Effector CD4-positive, alpha-beta T cell (primary cell): ENCODE measurements around the gene TCEA2.
"Not testable (repeated sequence)": the region's sequence is repeated elsewhere in the genome, so short reads cannot be mapped to it uniquely, and the experiment has no call there.

ENCODE experiments used
- DNase-seq: peaks from one replicate; pipeline ENCODE4 v3.0.0-alpha.2; 2020

TCEA2 gene

DNA sequence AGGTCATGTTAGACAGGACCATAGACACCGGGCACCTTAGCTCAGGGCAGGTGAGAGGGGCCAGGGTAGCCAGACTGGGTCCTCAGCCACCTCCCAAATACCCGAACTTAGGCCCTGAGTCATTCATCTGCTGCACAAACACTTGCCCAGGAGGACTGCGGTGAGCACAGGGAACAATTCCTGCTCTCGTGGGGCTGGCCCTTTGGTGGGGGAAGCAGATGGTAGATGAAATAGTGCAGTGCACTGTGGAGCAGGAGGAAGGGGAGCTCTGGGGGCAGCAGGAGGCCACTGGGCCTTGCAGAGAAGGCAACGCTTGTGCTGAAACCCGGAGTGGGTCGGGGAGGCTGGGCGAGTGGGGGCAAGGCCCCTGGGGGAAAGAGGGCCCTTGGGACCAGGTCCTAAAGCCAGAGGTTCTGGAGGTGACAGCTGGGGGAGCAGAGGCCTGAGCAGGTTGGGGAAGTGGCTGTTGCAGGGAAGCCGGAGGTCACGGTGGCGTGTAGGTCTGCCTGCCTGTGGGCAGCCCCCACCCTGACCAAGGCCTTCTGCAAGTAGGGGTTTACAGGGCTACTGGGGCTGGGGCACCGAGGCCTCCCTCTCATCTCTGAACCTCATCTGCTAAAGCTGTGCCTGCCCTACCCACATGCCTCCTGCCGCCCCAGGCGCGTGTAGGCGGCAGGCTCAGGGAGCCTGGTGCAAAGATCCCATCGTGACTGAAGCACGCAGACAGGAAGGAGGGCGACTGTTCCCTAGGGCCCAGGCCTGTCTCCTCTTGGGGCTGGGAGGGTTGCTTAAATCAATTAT is 49.0 kb downstream of the TCEA2 start:
- no peak for DNase-seq

DNA sequence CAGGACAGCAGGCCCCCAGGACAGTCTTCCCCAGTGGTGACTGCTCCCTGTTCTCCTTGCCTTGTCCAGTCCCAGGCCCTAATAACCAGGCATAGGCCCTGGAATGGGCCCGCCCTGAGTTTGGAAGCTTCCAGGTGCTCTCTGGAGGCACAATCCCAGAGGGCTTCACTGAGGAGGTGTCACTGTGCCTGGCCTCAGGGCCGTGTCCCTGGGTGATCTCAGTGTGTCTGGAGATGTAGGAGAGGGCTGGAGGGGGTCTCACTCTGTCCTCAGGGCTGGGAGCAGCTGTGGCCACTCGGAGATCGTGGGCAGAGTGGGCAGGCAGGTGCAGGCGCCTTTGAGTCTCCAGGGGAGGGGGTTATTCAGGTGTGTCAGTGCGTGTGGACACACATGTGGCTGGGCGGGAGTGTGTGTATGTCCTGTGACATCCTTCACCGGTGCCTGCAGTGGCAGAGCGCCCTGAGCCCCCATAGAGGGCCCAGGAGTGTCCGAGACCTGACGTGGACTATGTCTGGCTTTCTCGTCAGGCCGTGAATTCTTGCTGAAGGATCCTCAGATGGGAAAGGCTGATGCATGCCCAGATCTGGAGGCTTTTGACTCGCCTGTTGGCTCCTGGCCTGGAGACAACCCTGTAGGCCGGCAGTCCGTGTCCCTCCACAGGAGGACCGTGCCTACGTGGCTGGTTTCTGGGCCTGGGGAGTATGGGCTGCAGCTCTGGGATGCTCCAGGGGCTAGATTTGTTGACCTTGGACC is 49.9 kb downstream of the TCEA2 start:
- DNase-seq, result no peak

DNA sequence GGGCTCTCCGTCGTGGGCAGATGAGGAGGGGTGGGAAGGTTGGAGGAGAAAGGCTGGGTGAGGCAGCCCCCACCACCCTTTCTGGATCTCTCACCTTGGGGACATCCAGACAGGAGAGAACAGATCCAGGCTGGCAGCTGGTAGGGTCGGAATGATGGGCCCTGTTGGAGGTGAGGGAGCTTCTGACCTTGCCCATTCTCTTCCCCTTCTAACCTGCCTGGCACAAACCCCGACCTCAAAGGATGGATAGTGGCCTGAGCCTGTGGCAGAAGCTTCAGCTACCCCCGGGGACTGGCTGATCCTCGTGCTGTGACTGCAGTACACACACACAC is 50.4 kb downstream of the TCEA2 start:
- no peak for DNase-seq

DNA sequence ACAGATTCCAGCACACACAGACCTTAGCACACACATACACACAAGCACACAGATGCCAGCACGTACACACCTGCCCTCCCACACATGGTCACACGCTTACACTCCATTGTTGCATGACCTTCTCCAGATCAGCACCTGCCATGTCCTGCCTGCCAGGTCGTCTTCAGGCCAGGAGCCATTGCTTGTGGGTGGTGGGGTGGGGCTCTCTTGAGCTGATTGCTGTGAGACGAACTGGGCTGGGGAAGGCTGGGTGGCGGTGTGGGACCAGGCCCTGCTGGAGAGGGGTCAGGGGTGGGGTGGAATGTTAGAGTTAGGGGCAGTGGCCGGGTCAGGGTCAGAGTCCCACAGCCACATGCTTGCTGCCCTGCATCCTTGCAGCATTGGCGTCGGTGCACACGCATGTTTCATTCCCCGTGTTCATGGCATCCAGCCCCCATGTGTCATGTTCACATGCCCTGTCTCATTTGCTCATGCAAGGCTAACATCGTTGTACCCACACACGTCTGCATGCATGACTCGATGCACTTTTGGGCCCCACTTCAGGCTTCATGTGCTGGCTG is 50.9 kb downstream of the TCEA2 start:
- DNase-seq, result no peak

DNA sequence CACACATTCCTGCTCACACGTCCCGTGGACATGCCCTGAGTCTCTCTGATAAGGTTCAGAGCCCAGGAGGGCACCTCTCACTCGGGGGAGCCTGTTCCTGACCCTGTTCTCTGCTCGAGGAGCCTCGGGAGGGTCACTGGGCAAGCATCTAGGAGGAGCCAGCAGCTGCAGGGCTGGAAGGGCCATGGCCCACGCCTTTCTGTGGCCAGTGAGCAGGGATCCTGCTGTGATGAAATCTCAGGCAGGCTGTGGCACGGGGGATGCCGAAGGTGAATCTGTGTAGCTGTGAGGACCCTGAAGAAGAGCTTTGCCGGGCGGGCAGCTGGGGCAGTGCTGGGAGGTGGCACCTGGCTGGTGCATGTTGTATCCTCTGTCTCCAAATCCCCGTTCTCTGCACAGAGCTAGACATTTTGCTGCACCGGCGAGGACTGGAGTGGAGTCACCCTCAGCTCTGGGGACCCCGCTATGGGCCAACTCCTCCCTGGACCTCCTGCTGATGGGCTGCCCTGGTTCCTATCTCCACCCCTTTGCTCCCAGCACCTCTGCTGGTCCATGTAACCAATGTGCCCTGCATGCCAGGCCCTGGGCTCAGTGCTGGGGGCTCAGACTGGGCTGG is 51.5 kb downstream of the TCEA2 start:
- no peak for DNase-seq

DNA sequence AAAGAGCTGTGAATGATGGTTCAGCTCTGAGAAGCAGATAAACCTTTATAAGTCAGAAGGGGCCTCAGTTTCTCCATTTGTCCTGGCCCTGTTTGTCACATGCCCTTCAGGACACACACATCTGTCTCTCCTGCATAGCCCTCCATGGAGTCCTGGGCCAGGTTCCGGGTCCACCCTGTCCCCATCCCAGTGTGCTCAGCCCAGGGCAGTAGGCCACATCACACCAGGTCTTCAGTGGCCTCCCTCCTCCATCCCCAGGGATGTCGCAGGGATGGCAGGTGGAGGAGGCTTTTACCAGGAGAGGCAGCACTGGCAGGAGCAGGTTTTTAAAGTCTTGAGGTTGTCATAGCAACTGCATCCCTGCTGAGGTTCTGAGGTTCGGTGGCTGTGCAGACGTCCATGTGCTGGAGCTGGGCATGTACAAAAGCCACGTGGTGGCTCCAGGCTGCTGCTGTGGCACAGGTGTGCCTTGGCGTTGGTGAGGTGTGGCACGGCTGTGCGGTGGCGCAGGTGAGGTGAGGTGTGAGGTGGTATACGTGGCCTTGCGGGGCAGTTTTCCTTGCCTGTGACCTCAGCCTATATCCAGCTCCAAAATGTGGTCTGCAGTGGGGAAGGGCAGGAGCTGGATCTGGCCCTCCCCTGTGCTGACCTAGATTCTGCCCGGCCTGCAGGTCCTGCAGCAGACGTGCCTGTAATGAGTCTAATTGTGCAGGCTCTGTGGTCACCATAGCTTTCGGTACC is 52.3 kb downstream of the TCEA2 start:
- DNase-seq, result no peak

DNA sequence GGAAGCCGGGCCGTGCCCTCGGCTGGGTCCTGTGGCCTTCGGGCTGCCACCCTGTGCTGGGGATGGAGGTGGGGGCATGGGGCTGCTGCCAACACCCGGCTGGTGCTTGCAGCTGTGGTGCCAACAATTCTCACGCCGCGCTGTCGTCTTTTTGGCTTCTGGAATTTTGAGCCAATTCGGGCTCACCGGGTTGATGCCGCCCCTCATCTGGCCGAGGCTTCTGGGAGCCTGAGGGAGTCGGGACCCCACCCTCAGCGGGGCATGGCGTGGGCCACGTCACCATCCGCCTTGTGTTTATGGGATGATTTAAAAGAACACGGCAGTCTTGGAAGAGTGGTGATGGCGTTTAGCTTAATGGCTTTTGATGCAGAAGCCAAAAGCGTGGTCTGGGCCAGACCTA is 53.0 kb downstream of the TCEA2 start:
- DNase-seq, result no peak

DNA sequence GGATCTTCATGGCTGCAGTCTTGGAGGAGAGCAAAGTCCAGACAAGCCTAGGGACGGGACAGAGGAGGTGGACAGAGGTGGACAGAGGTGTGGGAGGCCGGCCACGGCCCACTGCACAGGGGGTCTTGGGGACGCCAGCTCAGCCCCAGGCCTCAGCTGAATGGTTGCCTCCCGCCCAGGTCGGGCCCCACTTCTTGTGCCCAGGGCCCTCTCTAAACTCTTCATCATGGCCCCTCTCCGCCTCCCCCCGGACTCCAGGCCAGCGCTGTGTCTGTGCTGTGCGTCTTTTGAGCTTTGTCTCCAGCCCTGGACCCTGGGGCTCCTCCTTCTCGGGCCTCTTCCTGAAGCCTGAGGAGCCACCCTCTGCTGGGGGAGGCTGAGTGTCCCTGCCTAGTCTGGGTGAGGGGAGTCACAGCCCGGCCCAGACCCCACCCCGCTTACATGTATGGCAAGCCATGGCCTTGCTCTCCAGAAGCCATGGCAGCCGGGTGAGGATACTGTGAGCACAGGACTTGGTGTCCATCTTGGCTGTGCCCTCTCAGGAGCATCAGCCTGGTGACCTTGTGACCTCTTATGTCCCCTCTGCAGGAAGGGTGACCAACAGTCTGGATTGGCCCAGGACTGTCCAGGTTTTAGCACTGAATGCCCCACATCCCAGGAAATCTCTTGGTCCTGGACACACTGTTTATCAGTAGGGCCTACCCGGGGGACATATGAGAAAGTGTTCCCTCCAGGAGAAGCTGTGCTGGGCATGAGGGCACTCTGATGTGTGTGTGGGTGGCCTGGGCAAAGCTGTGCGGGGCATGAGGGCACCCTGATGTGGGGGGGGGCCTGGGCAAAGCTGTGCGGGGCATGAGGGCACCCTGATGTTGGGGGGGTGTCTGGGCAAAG is 53.8 kb downstream of the TCEA2 start:
- no peak for DNase-seq

DNA sequence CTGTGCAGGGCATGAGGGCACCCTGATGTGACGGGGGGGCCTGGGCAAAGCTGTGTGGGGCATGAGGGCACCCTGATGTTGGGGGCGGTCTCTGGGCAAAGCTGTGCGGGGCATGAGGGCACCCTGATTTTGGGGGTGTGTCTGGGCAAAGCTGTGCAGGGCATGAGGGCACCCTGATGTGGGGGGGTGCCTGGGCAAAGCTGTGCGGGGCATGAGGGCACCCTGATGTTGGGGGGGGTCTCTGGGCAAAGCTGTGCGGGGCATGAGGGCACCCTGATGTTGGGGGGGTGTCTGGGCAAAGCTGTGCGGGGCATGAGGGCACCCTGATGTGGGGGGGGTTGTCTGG is 54.4 kb downstream of the TCEA2 start:
- DNase-seq, result not testable (repeated sequence)

DNA sequence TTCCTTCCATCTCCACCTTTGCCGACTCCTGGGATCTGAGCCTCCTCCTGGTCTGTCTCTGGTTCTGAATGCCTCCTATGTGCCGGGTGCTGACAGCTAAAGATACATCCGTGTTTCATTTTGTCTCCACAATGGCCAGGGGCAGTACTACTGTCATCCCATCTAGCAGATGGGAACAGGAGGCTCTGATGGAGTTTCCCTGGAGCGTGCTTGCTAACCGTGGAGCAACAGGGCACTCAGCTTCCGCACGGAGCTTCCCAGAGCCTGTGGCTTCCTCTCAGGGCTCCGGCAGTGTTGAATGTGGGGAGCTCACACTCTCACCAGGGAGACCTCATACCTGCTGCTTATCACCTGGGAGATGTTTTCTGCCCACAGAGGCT is 56.3 kb downstream of the TCEA2 start:
- no peak for DNase-seq

DNA sequence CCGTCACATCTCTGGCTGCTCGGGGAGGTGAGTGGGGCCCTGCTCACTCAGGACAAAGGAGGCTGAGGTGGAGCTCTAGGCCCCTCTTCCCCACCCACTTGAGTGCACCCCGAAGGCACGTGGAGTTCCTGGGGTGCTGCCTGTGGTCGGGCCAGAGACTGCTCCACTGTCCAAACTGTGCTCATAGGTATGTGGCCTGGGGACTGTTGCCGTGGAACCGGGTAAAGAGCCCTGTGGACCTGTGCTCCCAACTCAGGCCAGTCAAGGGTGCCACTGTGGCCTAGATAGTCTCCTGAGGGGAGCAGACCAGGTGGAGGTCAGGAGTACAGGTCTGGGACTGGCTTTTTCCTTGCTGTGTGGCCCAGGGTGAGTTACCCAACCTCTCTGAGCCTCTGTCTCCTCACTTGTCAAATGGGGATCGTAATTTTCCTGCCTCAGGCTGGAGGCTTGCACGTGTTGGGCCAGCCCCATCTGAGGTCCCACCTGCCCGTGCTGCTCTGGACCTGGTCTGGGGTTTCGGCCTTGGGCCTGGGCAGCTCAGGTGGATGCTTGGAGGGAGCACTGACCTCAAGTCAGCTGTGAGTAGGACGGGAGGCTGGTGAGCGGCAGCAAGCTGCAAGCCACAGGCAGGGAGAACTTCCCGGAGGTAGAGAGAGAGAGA is 56.8 kb downstream of the TCEA2 start:
- DNase-seq, result no peak

DNA sequence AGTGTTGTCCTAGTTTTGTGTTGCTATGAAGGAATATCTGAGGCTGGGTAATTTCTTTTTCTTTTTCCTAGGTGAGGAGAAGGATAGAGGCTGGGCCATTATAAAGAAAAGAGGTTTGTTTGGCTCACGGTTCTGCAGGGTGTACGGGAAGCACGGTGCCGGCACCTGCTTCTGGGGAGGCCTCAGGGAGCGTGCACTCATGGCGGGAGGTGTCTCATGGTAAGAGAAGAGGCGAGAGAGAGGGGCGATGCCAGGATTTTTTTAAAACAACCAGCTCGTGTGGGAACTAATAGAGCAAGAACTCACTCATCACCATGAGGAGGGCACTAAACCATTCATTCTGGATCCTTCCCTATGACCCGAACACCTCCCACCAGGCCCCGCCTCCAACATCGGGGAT is 58.6 kb downstream of the TCEA2 start:
- DNase-seq, result no peak
